B cell (primary cell): ENCODE results near the gene HDGFL1.

Experiments used
- CTCF ChIP-seq: fragments of 200-600 bp; IDR thresholded peaks from one replicate; pipeline ENCODE4 v1.8.0; 2022; ENCODE audit warnings: antibody characterized with exemption, mild to moderate bottlenecking
- EZH2 ChIP-seq: IDR thresholded peaks from 2 replicates; pipeline ENCODE4 v1.6.1; 2012; ENCODE audit warnings: borderline replicate concordance, low read depth, mild to moderate bottlenecking, moderate library complexity, low read length; ENCODE audit not compliant: insufficient read depth, poor library complexity, severe bottlenecking

GRCh38 chr6:22583230-22583629, 13.9 kb downstream of the HDGFL1 start:
- TF ChIP-seq CTCF (no peak), EZH2 (no peak)
